ENCODE data around the gene SCAPER.
"Not testable (repeated sequence)": the region's sequence is repeated elsewhere in the genome, so short reads cannot be mapped to it uniquely, and the experiment has no call there.

SCAPER gene

DNA sequence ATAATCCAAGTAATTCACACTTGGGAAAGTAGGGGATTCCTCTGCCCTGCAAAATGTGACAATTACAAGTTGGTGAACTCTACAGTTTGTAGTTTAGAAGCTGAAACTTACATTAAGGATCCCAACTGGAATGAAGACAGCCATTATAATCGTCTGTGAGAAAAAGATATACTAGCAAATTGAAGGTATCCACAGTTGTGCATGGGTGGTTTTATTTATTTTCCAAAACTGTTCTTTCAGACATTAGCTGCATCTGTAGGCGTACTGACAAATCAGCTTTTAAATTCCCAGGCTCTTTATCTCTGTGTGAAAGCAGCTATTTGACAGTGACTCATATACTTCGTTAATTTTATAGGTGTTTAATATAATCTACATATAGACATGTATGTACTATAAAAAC is 581.1 kb downstream of the SCAPER start:
- DNase-seq = no peak
- H3K4me1 Mint-ChIP-seq = peaks cover 9% of the 10 kb centered on the region
- TF ChIP-seq, protein P1, sequence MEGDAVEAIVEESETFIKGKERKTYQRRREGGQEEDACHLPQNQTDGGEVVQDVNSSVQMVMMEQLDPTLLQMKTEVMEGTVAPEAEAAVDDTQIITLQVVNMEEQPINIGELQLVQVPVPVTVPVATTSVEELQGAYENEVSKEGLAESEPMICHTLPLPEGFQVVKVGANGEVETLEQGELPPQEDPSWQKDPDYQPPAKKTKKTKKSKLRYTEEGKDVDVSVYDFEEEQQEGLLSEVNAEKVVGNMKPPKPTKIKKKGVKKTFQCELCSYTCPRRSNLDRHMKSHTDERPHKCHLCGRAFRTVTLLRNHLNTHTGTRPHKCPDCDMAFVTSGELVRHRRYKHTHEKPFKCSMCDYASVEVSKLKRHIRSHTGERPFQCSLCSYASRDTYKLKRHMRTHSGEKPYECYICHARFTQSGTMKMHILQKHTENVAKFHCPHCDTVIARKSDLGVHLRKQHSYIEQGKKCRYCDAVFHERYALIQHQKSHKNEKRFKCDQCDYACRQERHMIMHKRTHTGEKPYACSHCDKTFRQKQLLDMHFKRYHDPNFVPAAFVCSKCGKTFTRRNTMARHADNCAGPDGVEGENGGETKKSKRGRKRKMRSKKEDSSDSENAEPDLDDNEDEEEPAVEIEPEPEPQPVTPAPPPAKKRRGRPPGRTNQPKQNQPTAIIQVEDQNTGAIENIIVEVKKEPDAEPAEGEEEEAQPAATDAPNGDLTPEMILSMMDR (IDR thresholded peaks at IDR 0.05) = no peak
- H3K27me3 Mint-ChIP-seq (ENCODE audit: low read depth, poor library complexity) = peaks cover 40% of the 10 kb centered on the region
- no peaks in the 10 kb centered on the region for H3K9me3 Mint-ChIP-seq
- no peak overlapping the region for H3K4me3 Mint-ChIP-seq
- H3K36me3 Mint-ChIP-seq (ENCODE audit: low read depth) = no peaks in the 10 kb centered on the region
- no peak overlapping the region for H3K27ac Mint-ChIP-seq

DNA sequence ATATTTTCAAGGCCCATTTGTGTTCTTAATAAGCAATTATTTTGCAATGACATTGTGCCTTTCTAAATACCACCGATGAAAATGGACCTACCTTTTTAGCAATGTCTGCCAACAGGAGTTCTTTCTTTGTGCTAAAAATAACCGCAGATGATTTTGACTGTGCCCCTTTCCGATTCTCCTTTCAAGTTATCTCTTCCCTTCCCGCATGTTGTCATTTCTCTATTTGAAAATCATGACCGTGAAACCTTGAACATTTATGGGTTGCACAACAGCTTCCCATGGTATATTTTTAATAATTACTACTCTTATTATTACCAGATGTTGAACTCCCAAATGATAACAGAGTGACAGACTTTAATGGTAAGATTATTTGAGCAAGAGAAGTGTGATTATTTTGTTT is 583.5 kb downstream of the SCAPER start:
- Mint-ChIP-seq H3K27ac (no peak overlapping the region), H3K4me3 (no peak overlapping the region), H3K27me3 (ENCODE audit: low read depth, poor library complexity) (peaks cover 37% of the 10 kb centered on the region), H3K36me3 (ENCODE audit: low read depth) (no peaks in the 10 kb centered on the region), H3K4me1 (peaks cover 9% of the 10 kb centered on the region), H3K9me3 (no peaks in the 10 kb centered on the region)
- TF ChIP-seq, protein P1 (IDR thresholded peaks at IDR 0.05) = no peak
- no peak for DNase-seq

DNA sequence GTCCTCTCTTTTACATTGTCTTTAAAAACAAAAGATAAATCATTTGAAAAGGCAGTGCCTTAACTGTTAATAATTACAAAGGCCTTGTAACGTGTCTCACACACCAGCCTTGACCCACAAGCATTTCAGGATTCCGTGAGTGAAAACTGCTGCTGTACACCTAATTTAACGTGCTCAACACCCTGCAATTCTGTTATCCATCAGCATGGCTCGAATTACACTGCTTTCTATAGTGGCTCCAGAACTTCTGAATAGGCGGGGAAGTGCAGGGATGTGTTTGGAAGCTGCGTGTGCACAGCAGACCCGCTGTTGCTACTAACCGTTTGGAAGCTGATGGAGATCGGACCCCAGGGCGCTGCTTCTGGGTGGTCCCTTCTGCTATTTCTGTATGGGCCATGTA is 584.0 kb downstream of the SCAPER start:
- no peak overlapping the region for H3K27ac Mint-ChIP-seq
- TF ChIP-seq, protein P1 (IDR thresholded peaks at IDR 0.05) = no peak

DNA sequence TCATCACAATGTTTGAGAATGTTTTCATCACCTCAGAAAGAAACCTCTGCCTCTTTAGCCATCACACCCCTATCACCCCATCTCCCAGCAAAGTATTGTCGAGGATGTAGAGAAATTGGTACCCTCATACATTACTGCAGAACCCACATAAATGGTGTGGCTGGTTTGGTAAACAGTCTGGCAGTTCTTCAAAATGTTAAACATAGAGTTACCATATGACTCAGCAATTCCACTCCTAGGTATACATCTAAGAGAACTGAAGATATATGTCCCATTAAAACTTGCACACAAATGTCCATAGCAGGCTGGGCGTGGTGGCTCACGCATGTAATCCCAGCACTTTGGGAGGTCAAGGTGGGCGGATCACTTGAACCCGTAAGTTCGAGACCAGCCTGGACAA is 585.1 kb downstream of the SCAPER start:
- H3K36me3 Mint-ChIP-seq (ENCODE audit: low read depth) = no peaks in the 10 kb centered on the region

More for the DNA sequence above, 584.0 kb downstream of the SCAPER start:
- DNase-seq = no peak
- Mint-ChIP-seq H3K4me3 (no peak overlapping the region), H3K27me3 (ENCODE audit: low read depth, poor library complexity) (peaks cover 37% of the 10 kb centered on the region), H3K4me1 (peaks cover 9% of the 10 kb centered on the region), H3K36me3 (ENCODE audit: low read depth) (no peaks in the 10 kb centered on the region), H3K9me3 (no peaks in the 10 kb centered on the region)

DNA sequence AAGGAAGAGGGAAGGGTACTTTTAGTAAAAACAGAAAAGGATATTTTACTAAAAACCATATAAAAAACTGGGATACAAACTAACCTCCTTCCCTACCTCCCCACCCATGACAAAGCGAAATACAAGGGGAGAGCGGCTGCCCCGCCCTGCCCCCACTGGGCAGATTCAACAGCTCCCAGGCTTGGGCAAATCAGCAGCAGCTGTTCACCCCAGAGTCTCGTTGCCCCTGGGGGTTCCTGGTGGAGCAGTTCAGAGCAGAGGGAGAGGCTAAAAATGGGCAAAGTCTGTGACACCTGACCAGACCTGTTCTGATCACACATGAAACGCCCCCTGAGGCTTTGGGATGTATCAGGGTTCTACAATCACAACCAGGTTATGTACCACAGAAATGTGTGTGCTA is 591.4 kb downstream of the SCAPER start:
- Mint-ChIP-seq H3K27me3 (ENCODE audit: low read depth, poor library complexity) (peaks cover 6% of the 10 kb centered on the region), H3K4me1 (peaks cover 36% of the 10 kb centered on the region), H3K27ac (no peak overlapping the region), H3K9me3 (peaks cover 3% of the 10 kb centered on the region), H3K36me3 (ENCODE audit: low read depth) (peaks cover 10% of the 10 kb centered on the region), H3K4me3 (no peak overlapping the region)
- TF ChIP-seq, protein P1 (IDR thresholded peaks at IDR 0.05) = no peak
- DNase-seq = no peak

More for the DNA sequence above, 585.1 kb downstream of the SCAPER start:
- H3K4me1 Mint-ChIP-seq = peaks cover 9% of the 10 kb centered on the region
- no peak overlapping the region for H3K4me3 Mint-ChIP-seq
- no peaks in the 10 kb centered on the region for H3K9me3 Mint-ChIP-seq
- H3K27me3 Mint-ChIP-seq (ENCODE audit: low read depth, poor library complexity) = peaks cover 33% of the 10 kb centered on the region
- DNase-seq = no peak
- H3K27ac Mint-ChIP-seq = no peak overlapping the region
- TF ChIP-seq, protein P1 (IDR thresholded peaks at IDR 0.05) = no peak

DNA sequence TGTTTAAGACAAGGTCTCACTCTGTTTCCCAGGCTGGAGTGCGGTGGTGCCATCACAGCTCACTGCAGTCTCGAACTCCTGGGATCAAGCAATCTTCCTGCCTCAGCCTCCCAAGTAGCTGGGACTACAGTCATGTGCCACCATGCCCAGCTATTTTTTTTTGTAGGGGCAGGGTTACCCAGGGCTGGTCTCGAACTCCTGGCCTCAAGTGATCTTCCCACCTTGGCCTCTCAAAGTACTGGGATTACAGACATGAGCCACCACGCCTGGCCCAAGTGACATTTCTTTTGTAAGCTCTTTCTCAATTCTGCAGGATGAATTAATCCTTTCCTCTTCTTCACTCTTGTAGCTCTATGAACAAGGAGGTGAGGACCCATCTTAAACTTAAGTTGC is 592.0 kb downstream of the SCAPER start:
- not testable (repeated sequence) for H3K9me3 Mint-ChIP-seq; H3K27ac Mint-ChIP-seq; DNase-seq; H3K4me3 Mint-ChIP-seq; H3K27me3 Mint-ChIP-seq (ENCODE audit: low read depth, poor library complexity)
- Mint-ChIP-seq H3K36me3 (ENCODE audit: low read depth) (peaks cover 16% of the 10 kb centered on the region), H3K4me1 (peaks cover 40% of the 10 kb centered on the region)
